MM.1S (cell line): ENCODE measurements around the gene TTC17.

Experiments used
- EZH2 ChIP-seq: fragments of 300-600 bp; sonication (generic); optimal IDR thresholded peaks from 2 replicates; pipeline ENCODE3; 2017; ENCODE audit warnings: low read depth, mild to moderate bottlenecking, antibody characterized with exemption, low read length, mixed read lengths
- EZH2phosphoT487 ChIP-seq: fragments of 300-600 bp; sonication (generic); IDR thresholded peaks from 2 replicates; pipeline ENCODE4 v1.6.1; 2018; ENCODE audit warnings: antibody characterized with exemption, low read length
- TF ChIP-seq, protein P1 (sequence below): fragments of 300-600 bp; sonication (generic); IDR thresholded peaks from 2 replicates; pipeline ENCODE4 v1.5.1; 2016; ENCODE audit warnings: antibody characterized with exemption, low read length, mixed read lengths

DNA sequence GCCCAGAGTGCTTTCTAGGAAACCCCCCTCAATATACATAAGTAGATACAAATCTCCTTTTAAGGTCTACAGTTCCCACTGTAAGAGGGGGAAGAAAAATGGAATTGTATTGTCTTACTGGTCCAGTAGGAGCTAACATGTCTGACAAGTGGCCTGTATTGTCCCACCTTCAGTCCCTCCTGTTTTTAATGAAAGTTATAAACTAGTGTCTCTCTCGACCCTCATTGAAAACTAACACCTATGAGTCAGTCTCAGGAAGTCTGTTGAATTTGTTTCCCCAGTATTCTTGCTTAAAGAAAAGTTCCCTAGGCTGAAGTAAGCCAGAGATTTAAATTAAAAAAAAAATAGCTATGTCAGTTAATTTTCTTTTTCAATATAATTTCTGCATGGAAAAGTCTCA, 69.3 kb downstream of the TTC17 start:
- TF ChIP-seq EZH2 = no peak
- TF ChIP-seq, protein P1, sequence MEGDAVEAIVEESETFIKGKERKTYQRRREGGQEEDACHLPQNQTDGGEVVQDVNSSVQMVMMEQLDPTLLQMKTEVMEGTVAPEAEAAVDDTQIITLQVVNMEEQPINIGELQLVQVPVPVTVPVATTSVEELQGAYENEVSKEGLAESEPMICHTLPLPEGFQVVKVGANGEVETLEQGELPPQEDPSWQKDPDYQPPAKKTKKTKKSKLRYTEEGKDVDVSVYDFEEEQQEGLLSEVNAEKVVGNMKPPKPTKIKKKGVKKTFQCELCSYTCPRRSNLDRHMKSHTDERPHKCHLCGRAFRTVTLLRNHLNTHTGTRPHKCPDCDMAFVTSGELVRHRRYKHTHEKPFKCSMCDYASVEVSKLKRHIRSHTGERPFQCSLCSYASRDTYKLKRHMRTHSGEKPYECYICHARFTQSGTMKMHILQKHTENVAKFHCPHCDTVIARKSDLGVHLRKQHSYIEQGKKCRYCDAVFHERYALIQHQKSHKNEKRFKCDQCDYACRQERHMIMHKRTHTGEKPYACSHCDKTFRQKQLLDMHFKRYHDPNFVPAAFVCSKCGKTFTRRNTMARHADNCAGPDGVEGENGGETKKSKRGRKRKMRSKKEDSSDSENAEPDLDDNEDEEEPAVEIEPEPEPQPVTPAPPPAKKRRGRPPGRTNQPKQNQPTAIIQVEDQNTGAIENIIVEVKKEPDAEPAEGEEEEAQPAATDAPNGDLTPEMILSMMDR = no peak
- no peak for TF ChIP-seq EZH2phosphoT487
